Panc1 (cell line): Measurements from ENCODE around the gene HSPB7. TPM values are rescaled to one million over a fixed set of nuclear protein-coding genes. Genes with fewer than 3 reads are reported as not detected.

Experiments used
- ATAC-seq: fragments of 200-7000 bp; cut with Tn5 transposase; 2 replicates; pipeline ENCODE4 v1.9.1; 2020; ENCODE audit warnings: mild to moderate bottlenecking, moderate library complexity
- BruUV-seq: library from RNA; stranded (reverse); fragments of 400-500 nt; replicated peaks from 2 replicates; lab custom pipeline; 2021; lab: Mats Ljungman, UMichigan
- CTCF ChIA-PET: fragments of 300-600 bp; sonication (Branson Sonifier 250); formaldehyde crosslinking; loops from one replicate; lab custom pipeline; 2022; ENCODE audit warnings: antibody characterized with exemption; lab: Charles Lee
- POLR2A ChIA-PET: fragments of 300-600 bp; sonication (Branson Sonifier 250); formaldehyde crosslinking; loops from one replicate; lab custom pipeline; 2022; ENCODE audit warnings: antibody characterized with exemption; lab: Charles Lee
- DNase-seq: peaks from one replicate; pipeline ENCODE4 v3.0.0-alpha.2; 2010; ENCODE audit warnings: low read depth, low spot score
- H3K27ac ChIP-seq: 2 replicates; pipeline ENCODE4 v1.5.1; 2011; ENCODE audit warnings: mild to moderate bottlenecking, low read length, inconsistent platforms
- H3K27me3 ChIP-seq: fragments of 200-500 bp; sonication (Bioruptor generic); 2 replicates; pipeline ENCODE4 v1.6.0; 2014; ENCODE audit warnings: low read length, inconsistent platforms; ENCODE audit not compliant: control insufficient read depth, insufficient read depth
- H3K36me3 ChIP-seq: fragments of 200-500 bp; sonication (Bioruptor generic); 2 replicates; pipeline ENCODE4 v1.5.1; 2014; ENCODE audit warnings: inconsistent platforms, mild to moderate bottlenecking, low read length, moderate library complexity; ENCODE audit not compliant: control insufficient read depth, insufficient read depth
- H3K4me1 ChIP-seq: 2 replicates; pipeline ENCODE4 v1.5.1; 2011; ENCODE audit warnings: inconsistent platforms, mild to moderate bottlenecking, low read length, moderate library complexity; ENCODE audit not compliant: control insufficient read depth, insufficient read depth
- H3K4me3 ChIP-seq, 2 experiments: 2 replicates each; pipeline ENCODE4 v1.5.1; 2011 to 2012; ENCODE audit warnings: low read depth in 2 of 2, low read length in 2 of 2, mild to moderate bottlenecking in 2 of 2, inconsistent platforms in 1 of 2, moderate library complexity in 1 of 2
- H3K9me3 ChIP-seq: fragments of 200-500 bp; sonication (Bioruptor generic); 2 replicates; pipeline ENCODE4 v1.5.1; 2014; ENCODE audit warnings: low read depth, mild to moderate bottlenecking, inconsistent platforms, low read length, moderate library complexity; ENCODE audit not compliant: control insufficient read depth, insufficient read depth
- POLR2AphosphoS5 ChIP-seq: IDR thresholded peaks from 2 replicates; pipeline ENCODE4 v1.6.1; 2012; ENCODE audit warnings: mild to moderate bottlenecking, low read depth, low read length, moderate library complexity
- SIN3A ChIP-seq: IDR thresholded peaks from 2 replicates; pipeline ENCODE4 v1.6.1; 2012; ENCODE audit warnings: low read depth, mild to moderate bottlenecking, low read length, moderate library complexity, borderline replicate concordance; ENCODE audit not compliant: insufficient read depth
- TCF7L2 ChIP-seq: IDR thresholded peaks from 2 replicates; pipeline ENCODE4 v1.6.1; 2011; ENCODE audit warnings: mild to moderate bottlenecking, low read depth, low read length, inconsistent platforms
- in situ Hi-C: cut with HindIII; loops from 2 replicates; pipeline ENCODE4 v1.10.0; 2016; ENCODE audit warnings: low sequenced_read_pairs, low pct_unique_long_range_greater_than_20kb
- intact Hi-C: fragments of 100-400 bp; cut with micrococcal nuclease; formaldehyde crosslinking; loops from one replicate; pipeline ENCODE4 v1.10.0; 2022; ENCODE audit not compliant: unreplicated experiment
- total RNA-seq: library from RNA; stranded (reverse); gene quantifications from one replicate; pipeline ENCODE4 v1.2.1, GENCODE V29; 2021; ENCODE audit not compliant: unreplicated experiment
- TF ChIP-seq, protein P1 (sequence below), 2 experiments: IDR thresholded peaks; 2 replicates each; pipeline ENCODE4 v1.6.1; 2011 to 2012; ENCODE audit warnings: low read depth in 2 of 2, control low read depth in 1 of 2, low read length in 1 of 2, mild to moderate bottlenecking in 1 of 2, moderate library complexity in 1 of 2; ENCODE audit not compliant: insufficient read depth in 1 of 2
- TF ChIP-seq, protein P2 (sequence below): fragments of 450-650 bp; IDR thresholded peaks from 2 replicates; pipeline ENCODE4 v1.5.1; 2017; ENCODE audit warnings: mild to moderate bottlenecking

The HSPB7 gene
- total RNA-seq, 1 experiment from 2014 or later = 0.10 TPM

GRCh38 chr1:15970911-15971310, 46.9 kb downstream of the HSPB7 start:
- ChIA-PET CTCF (no interaction called here), POLR2A (no interaction called here)
- DNase-seq (no peak), ATAC-seq (no peak)
- in situ Hi-C loops = no loop called here
- Histone ChIP-seq H3K9me3 (peaks cover 6% of the 10 kb centered on the region; the same call in 1 of the 2 replicates), H3K4me3 (no peak overlapping the region), H3K4me1 (peaks cover 9% of the 10 kb centered on the region), H3K27me3 (no peaks in the 10 kb centered on the region), H3K36me3 (no peaks in the 10 kb centered on the region), H3K27ac (no peak overlapping the region)
- BruUV-seq = no TSS peak
- TF ChIP-seq SIN3A (no peak), POLR2AphosphoS5 (no peak), TCF7L2 (no peak)
- TF ChIP-seq, protein P1, sequence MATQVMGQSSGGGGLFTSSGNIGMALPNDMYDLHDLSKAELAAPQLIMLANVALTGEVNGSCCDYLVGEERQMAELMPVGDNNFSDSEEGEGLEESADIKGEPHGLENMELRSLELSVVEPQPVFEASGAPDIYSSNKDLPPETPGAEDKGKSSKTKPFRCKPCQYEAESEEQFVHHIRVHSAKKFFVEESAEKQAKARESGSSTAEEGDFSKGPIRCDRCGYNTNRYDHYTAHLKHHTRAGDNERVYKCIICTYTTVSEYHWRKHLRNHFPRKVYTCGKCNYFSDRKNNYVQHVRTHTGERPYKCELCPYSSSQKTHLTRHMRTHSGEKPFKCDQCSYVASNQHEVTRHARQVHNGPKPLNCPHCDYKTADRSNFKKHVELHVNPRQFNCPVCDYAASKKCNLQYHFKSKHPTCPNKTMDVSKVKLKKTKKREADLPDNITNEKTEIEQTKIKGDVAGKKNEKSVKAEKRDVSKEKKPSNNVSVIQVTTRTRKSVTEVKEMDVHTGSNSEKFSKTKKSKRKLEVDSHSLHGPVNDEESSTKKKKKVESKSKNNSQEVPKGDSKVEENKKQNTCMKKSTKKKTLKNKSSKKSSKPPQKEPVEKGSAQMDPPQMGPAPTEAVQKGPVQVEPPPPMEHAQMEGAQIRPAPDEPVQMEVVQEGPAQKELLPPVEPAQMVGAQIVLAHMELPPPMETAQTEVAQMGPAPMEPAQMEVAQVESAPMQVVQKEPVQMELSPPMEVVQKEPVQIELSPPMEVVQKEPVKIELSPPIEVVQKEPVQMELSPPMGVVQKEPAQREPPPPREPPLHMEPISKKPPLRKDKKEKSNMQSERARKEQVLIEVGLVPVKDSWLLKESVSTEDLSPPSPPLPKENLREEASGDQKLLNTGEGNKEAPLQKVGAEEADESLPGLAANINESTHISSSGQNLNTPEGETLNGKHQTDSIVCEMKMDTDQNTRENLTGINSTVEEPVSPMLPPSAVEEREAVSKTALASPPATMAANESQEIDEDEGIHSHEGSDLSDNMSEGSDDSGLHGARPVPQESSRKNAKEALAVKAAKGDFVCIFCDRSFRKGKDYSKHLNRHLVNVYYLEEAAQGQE (IDR thresholded peaks at IDR 0.05; ENCODE audit: insufficient read depth in 1 of 2, low read depth in 2 of 2, low read length in 1 of 2) = no peak
- TF ChIP-seq, protein P2, sequence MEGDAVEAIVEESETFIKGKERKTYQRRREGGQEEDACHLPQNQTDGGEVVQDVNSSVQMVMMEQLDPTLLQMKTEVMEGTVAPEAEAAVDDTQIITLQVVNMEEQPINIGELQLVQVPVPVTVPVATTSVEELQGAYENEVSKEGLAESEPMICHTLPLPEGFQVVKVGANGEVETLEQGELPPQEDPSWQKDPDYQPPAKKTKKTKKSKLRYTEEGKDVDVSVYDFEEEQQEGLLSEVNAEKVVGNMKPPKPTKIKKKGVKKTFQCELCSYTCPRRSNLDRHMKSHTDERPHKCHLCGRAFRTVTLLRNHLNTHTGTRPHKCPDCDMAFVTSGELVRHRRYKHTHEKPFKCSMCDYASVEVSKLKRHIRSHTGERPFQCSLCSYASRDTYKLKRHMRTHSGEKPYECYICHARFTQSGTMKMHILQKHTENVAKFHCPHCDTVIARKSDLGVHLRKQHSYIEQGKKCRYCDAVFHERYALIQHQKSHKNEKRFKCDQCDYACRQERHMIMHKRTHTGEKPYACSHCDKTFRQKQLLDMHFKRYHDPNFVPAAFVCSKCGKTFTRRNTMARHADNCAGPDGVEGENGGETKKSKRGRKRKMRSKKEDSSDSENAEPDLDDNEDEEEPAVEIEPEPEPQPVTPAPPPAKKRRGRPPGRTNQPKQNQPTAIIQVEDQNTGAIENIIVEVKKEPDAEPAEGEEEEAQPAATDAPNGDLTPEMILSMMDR = no peak
- intact Hi-C loops = no loop called here

- BruUV-seq = no TSS peak
- no peak overlapping the region for H3K27ac ChIP-seq
- TF ChIP-seq POLR2AphosphoS5 (no peak), TCF7L2 (no peak), SIN3A (no peak)
- TF ChIP-seq, protein P2 = no peak
- TF ChIP-seq, protein P1 (IDR thresholded peaks at IDR 0.05; ENCODE audit: insufficient read depth in 1 of 2, low read depth in 2 of 2, low read length in 1 of 2) = no peak
- in situ Hi-C loops = no loop called here
- ChIA-PET POLR2A (no interaction called here), CTCF (no interaction called here)
- H3K4me3 ChIP-seq = no peak overlapping the region
- ATAC-seq (no peak), DNase-seq (no peak)
- no peaks in the 10 kb centered on the region for H3K36me3 ChIP-seq
- peaks cover 6% of the 10 kb centered on the region for H3K4me1 ChIP-seq
- no peaks in the 10 kb centered on the region for H3K27me3 ChIP-seq
- intact Hi-C loops = no loop called here
- H3K9me3 ChIP-seq = peaks cover 6% of the 10 kb centered on the region; the same call in 1 of the 2 replicates
Observed at GRCh38 chr1:15969321-15969880, 48.4 kb downstream of the HSPB7 start.
